Liver (tissue), 3 donors: Measurements from ENCODE around the gene MIER1.

Experiments
- CTCF ChIP-seq: fragments of 150-350 bp; IDR thresholded peaks from 2 replicates; pipeline ENCODE4 v1.5.1; 2017; ENCODE audit warnings: improper control_type of control experiment, low read depth, low read length; ENCODE audit not compliant: missing input control
- FOXA2 ChIP-seq: IDR thresholded peaks from 2 replicates; pipeline ENCODE4 v1.6.1; 2016; ENCODE audit warnings: antibody characterized with exemption
- GABPA ChIP-seq, 2 donors: IDR thresholded peaks in 1 of 2; conservative IDR thresholded peaks in 1 of 2; 2 replicates each; pipeline ENCODE4 v1.6.1; 2016; ENCODE audit warnings: antibody characterized with exemption in 2 of 2, mild to moderate bottlenecking in 1 of 2, moderate library complexity in 1 of 2
- JUND ChIP-seq, 2 donors: IDR thresholded peaks; 2 replicates each; pipeline ENCODE4 v1.6.1; 2016; ENCODE audit warnings: antibody characterized with exemption in 2 of 2
- SP1 ChIP-seq: IDR thresholded peaks from 2 replicates; pipeline ENCODE4 v1.6.1; 2018; ENCODE audit warnings: antibody characterized with exemption, mild to moderate bottlenecking
- TAF1 ChIP-seq: conservative IDR thresholded peaks from 2 replicates; pipeline ENCODE4 v1.6.1; 2016; ENCODE audit warnings: antibody characterized with exemption, mild to moderate bottlenecking
- YY1 ChIP-seq: IDR thresholded peaks from 2 replicates; pipeline ENCODE4 v1.6.1; 2016; ENCODE audit warnings: antibody characterized with exemption, mild to moderate bottlenecking
- TF ChIP-seq, protein P1 (sequence below): IDR thresholded peaks from 2 replicates; pipeline ENCODE4 v1.6.1; 2016; ENCODE audit warnings: antibody characterized with exemption
- TF ChIP-seq, protein P2 (sequence below): IDR thresholded peaks from 2 replicates; pipeline ENCODE4 v1.6.1; 2016; ENCODE audit warnings: antibody characterized with exemption
- donor health status: healthy.
- donor health status: healthy.

- TF ChIP-seq CTCF (peak; percentile 66), GABPA (IDR thresholded peaks at IDR 0.05 in 1 of 2, conservative IDR thresholded peaks at IDR 0.05 in 1 of 2) (no peak), TAF1 (no peak), JUND (IDR thresholded peaks at IDR 0.05) (no peak), YY1 (peak; percentile 46), SP1 (no peak), FOXA2 (no peak)
- TF ChIP-seq, protein P1, sequence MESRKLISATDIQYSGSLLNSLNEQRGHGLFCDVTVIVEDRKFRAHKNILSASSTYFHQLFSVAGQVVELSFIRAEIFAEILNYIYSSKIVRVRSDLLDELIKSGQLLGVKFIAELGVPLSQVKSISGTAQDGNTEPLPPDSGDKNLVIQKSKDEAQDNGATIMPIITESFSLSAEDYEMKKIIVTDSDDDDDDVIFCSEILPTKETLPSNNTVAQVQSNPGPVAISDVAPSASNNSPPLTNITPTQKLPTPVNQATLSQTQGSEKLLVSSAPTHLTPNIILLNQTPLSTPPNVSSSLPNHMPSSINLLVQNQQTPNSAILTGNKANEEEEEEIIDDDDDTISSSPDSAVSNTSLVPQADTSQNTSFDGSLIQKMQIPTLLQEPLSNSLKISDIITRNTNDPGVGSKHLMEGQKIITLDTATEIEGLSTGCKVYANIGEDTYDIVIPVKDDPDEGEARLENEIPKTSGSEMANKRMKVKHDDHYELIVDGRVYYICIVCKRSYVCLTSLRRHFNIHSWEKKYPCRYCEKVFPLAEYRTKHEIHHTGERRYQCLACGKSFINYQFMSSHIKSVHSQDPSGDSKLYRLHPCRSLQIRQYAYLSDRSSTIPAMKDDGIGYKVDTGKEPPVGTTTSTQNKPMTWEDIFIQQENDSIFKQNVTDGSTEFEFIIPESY: no peak
- TF ChIP-seq, protein P2, sequence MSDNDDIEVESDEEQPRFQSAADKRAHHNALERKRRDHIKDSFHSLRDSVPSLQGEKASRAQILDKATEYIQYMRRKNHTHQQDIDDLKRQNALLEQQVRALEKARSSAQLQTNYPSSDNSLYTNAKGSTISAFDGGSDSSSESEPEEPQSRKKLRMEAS: no peak
Observed at GRCh38 chr1:66996018-66996682, 71.4 kb downstream of the MIER1 start.
